ENCODE measurements around the gene TADA1.

- TF ChIP-seq CTCF (IDR thresholded peaks at IDR 0.05) (no peak), POLR2A (IDR thresholded peaks at IDR 0.05) (no peak), EP300 (IDR thresholded peaks at IDR 0.05) (no peak)
Measured at GRCh38 chr1:166903232-166903631, 27.2 kb upstream of the TADA1 start.

Data from tibial nerve (tissue), 4 donors.